Ammon's horn (tissue), 1 donor: Measurements from ENCODE around the gene INSIG2.
A peak's percentile ranks its signal among the peaks of the same experiment; 100 is the strongest.
"Not testable (repeated sequence)": the region's sequence is repeated elsewhere in the genome, so short reads cannot be mapped to it uniquely, and the experiment has no call there.

Experiments
- DNase-seq: peaks from one replicate; pipeline ENCODE4 v3.0.0-alpha.2; 2016; ENCODE audit warnings: low spot score

INSIG2 gene

GRCh38 chr2:118059919-118060478 is 28.3 kb upstream of the INSIG2 start:
- peak; percentile 10 for DNase-seq

GRCh38 chr2:118061135-118061955 is 26.9 kb upstream of the INSIG2 start:
- peak; percentile 54 for DNase-seq

- no peak for DNase-seq
These were observed 26.2 kb upstream of the INSIG2 start for GRCh38 chr2:118062048-118062447.

- no peak for DNase-seq
These were observed 25.6 kb upstream of the INSIG2 start for GRCh38 chr2:118062669-118063068.

GRCh38 chr2:118065015-118065706 is 23.1 kb upstream of the INSIG2 start:
- no peak for DNase-seq

- DNase-seq, result no peak
These were observed 22.3 kb upstream of the INSIG2 start for GRCh38 chr2:118065921-118066511.

- no peak for DNase-seq
These were observed 10.5 kb upstream of the INSIG2 start for GRCh38 chr2:118077636-118078247.

- no peak for DNase-seq
These were observed 9.5 kb upstream of the INSIG2 start for GRCh38 chr2:118078734-118079133.

GRCh38 chr2:118084491-118085089 is 3.7 kb upstream of the INSIG2 start:
- DNase-seq, result no peak

GRCh38 chr2:118085173-118086023 is 2.9 kb upstream of the INSIG2 start:
- no peak for DNase-seq

- DNase-seq, result no peak
These were observed 2.1 kb upstream of the INSIG2 start for GRCh38 chr2:118086024-118086633.

- peak; percentile 46 for DNase-seq
These were observed 999 bp downstream of the INSIG2 start for GRCh38 chr2:118089139-118089800.

- no peak for DNase-seq
These were observed 2.3 kb downstream of the INSIG2 start for GRCh38 chr2:118090387-118091139.

GRCh38 chr2:118091140-118091478 is 2.8 kb downstream of the INSIG2 start:
- no peak for DNase-seq

GRCh38 chr2:118091631-118092030 is 3.4 kb downstream of the INSIG2 start:
- no peak for DNase-seq

GRCh38 chr2:118094102-118094501 is 5.8 kb downstream of the INSIG2 start:
- DNase-seq, result not testable (repeated sequence)

- DNase-seq, result no peak
These were observed 6.2 kb downstream of the INSIG2 start for GRCh38 chr2:118094503-118094902.

GRCh38 chr2:118095610-118096009 is 7.3 kb downstream of the INSIG2 start:
- DNase-seq, result no peak

GRCh38 chr2:118097657-118098056 is 9.4 kb downstream of the INSIG2 start:
- DNase-seq, result no peak
